Thoracic aorta (tissue), 2 donors: ENCODE measurements around the gene NDUFS6. TPM values are rescaled to one million over a fixed set of nuclear protein-coding genes. Genes with fewer than 3 reads are reported as not detected.

ENCODE experiments used
- ATAC-seq: fragments of 150-250 bp; one replicate; pipeline ENCODE4 v1.8.0; 2017; ENCODE audit warnings: low read depth; ENCODE audit not compliant: insufficient number of reproducible peaks, low FRiP score
- DNase-seq: peaks from one replicate; pipeline ENCODE4 v3.0.0-alpha.2; 2020; ENCODE audit warnings: low spot score
- H3K27ac ChIP-seq, 2 donors: fragments of 200-600 bp; sonication (generic); 1 replicate in 1 of 2; 2 replicates in 1 of 2; pipeline ENCODE4 v1.5.1; 2016; ENCODE audit warnings: mild to moderate bottlenecking in 2 of 2, moderate library complexity in 2 of 2
- H3K27me3 ChIP-seq: fragments of 200-600 bp; sonication (generic); replicated peaks from 2 replicates; pipeline ENCODE4 v1.6.0; 2016; ENCODE audit warnings: mild to moderate bottlenecking; ENCODE audit not compliant: insufficient read depth
- H3K36me3 ChIP-seq: fragments of 200-600 bp; sonication (generic); one replicate; pipeline ENCODE4 v1.5.1; 2016
- H3K4me1 ChIP-seq, 2 donors: fragments of 200-600 bp; sonication (generic); 1 replicate in 1 of 2; 2 replicates in 1 of 2; pipeline versions ENCODE4 v1.5.1 to v1.6.0; 2016; ENCODE audit warnings: low read depth in 2 of 2, mild to moderate bottlenecking in 1 of 2; ENCODE audit not compliant: control insufficient read depth in 1 of 2
- H3K4me3 ChIP-seq: fragments of 200-600 bp; sonication (generic); 2 replicates; pipeline ENCODE4 v1.5.1; 2016; ENCODE audit warnings: mild to moderate bottlenecking
- H3K9me3 ChIP-seq: fragments of 200-600 bp; sonication (generic); 2 replicates; pipeline ENCODE4 v1.5.1; 2016
- CTCF ChIP-seq: fragments of 200-600 bp; sonication (generic); IDR thresholded peaks from one replicate; pipeline ENCODE4 v1.5.1; 2019; ENCODE audit warnings: antibody characterized with exemption
- total RNA-seq, 2 donors: library from RNA; depleted of rRNA; stranded (reverse); fragments of >200 nt; gene quantifications; one replicate each; pipeline versions ENCODE4 v1.1.0 to v1.2.3, GENCODE V29; 2016

The NDUFS6 gene
- total RNA-seq, 2 donors from 2014 or later, result 25.7 to 26.5 TPM

- no peaks in the 10 kb centered on the region for H3K36me3 ChIP-seq
- H3K9me3 ChIP-seq, result no peaks in the 10 kb centered on the region
Measured at GRCh38 chr5:1845696-1846095, 44.5 kb downstream of the NDUFS6 start.

GRCh38 chr5:1846583-1846982, 45.4 kb downstream of the NDUFS6 start:
- Histone ChIP-seq H3K27ac (no peak overlapping the region), H3K36me3 (no peaks in the 10 kb centered on the region), H3K4me1 (no peaks in the 10 kb centered on the region), H3K27me3 (no peaks in the 10 kb centered on the region), H3K9me3 (no peaks in the 10 kb centered on the region), H3K4me3 (no peak overlapping the region)
- ATAC-seq (no peak), DNase-seq (no peak)
- no peak for TF ChIP-seq CTCF

More at GRCh38 chr5:1845696-1846095, 44.5 kb downstream of the NDUFS6 start:
- H3K27ac ChIP-seq, result no peak overlapping the region
- TF ChIP-seq CTCF, result no peak
- ATAC-seq (no peak), DNase-seq (no peak)
- H3K27me3 ChIP-seq, result no peaks in the 10 kb centered on the region
- no peak overlapping the region for H3K4me3 ChIP-seq
- H3K4me1 ChIP-seq, result no peaks in the 10 kb centered on the region

GRCh38 chr5:1847056-1847455, 45.8 kb downstream of the NDUFS6 start:
- DNase-seq (no peak), ATAC-seq (no peak)
- TF ChIP-seq CTCF, result no peak
- Histone ChIP-seq H3K36me3 (no peaks in the 10 kb centered on the region), H3K9me3 (no peaks in the 10 kb centered on the region), H3K27me3 (no peaks in the 10 kb centered on the region), H3K4me3 (no peak overlapping the region), H3K27ac (no peak overlapping the region), H3K4me1 (no peaks in the 10 kb centered on the region)

- DNase-seq, result no peak
- no peak overlapping the region for H3K27ac ChIP-seq
- no peaks in the 10 kb centered on the region for H3K36me3 ChIP-seq
- no peaks in the 10 kb centered on the region for H3K27me3 ChIP-seq
- no peaks in the 10 kb centered on the region for H3K9me3 ChIP-seq
- no peak for TF ChIP-seq CTCF
- no peaks in the 10 kb centered on the region for H3K4me1 ChIP-seq
- H3K4me3 ChIP-seq, result no peak overlapping the region
- no peak for ATAC-seq
Measured at GRCh38 chr5:1847611-1848010, 46.4 kb downstream of the NDUFS6 start.

GRCh38 chr5:1850324-1851154, 49.3 kb downstream of the NDUFS6 start:
- ATAC-seq, result no peak
- H3K4me3 ChIP-seq, result no peak overlapping the region
- H3K9me3 ChIP-seq, result no peaks in the 10 kb centered on the region
- H3K4me1 ChIP-seq, result no peaks in the 10 kb centered on the region
- H3K27ac ChIP-seq, result no peak overlapping the region
- H3K27me3 ChIP-seq, result no peaks in the 10 kb centered on the region
- H3K36me3 ChIP-seq, result no peaks in the 10 kb centered on the region
- no peak for TF ChIP-seq CTCF
- no peak for DNase-seq
